Measurements from ENCODE around the gene G6PC1. TPM values are rescaled to one million over a fixed set of nuclear protein-coding genes. Genes with fewer than 3 reads are reported as not detected.
"Not testable (repeated sequence)": the region's sequence is repeated elsewhere in the genome, so short reads cannot be mapped to it uniquely, and the experiment has no call there.

Gene G6PC1
- total RNA-seq, 1 experiment from 2014 or later, result not detected

GRCh38 chr17:42855048-42855596 lies 45.5 kb upstream of the G6PC1 start:
- Histone ChIP-seq H3K9me3 (ENCODE audit: low read length) (no peaks in the 10 kb centered on the region), H3K9me2 (replicated peaks; ENCODE audit: insufficient read depth, low read length) (no peaks in the 10 kb centered on the region), H3K27me3 (ENCODE audit: low read length) (no peaks in the 10 kb centered on the region), H3K4me3 (ENCODE audit: low read length) (no peak overlapping the region), H4K20me1 (ENCODE audit: insufficient read depth, low read depth, low read length) (no peaks in the 10 kb centered on the region), H3K4me1 (ENCODE audit: low read length) (no peaks in the 10 kb centered on the region), H3K9ac (ENCODE audit: low read length) (no peak overlapping the region), H3K27ac (ENCODE audit: low read length) (no peak overlapping the region), H3K36me3 (ENCODE audit: insufficient read depth, low read length) (no peaks in the 10 kb centered on the region), H2AFZ (ENCODE audit: low read length) (no peak overlapping the region), H3K4me2 (ENCODE audit: low read depth, low read length, poor library complexity, severe bottlenecking) (no peak overlapping the region), H3K79me2 (ENCODE audit: low read length) (no peaks in the 10 kb centered on the region)
- no peak for DNase-seq

- not testable (repeated sequence) for H3K9me3 ChIP-seq (ENCODE audit: low read length); H4K20me1 ChIP-seq (ENCODE audit: insufficient read depth, low read depth, low read length); H3K4me2 ChIP-seq (ENCODE audit: low read depth, low read length, poor library complexity, severe bottlenecking); H3K9me2 ChIP-seq (replicated peaks; ENCODE audit: insufficient read depth, low read length); H3K36me3 ChIP-seq (ENCODE audit: insufficient read depth, low read length); H3K27me3 ChIP-seq (ENCODE audit: low read length); H3K79me2 ChIP-seq (ENCODE audit: low read length); H2AFZ ChIP-seq (ENCODE audit: low read length); DNase-seq; H3K4me1 ChIP-seq (ENCODE audit: low read length); H3K27ac ChIP-seq (ENCODE audit: low read length); H3K9ac ChIP-seq (ENCODE audit: low read length); H3K4me3 ChIP-seq (ENCODE audit: low read length)
These were observed 44.5 kb upstream of the G6PC1 start for GRCh38 chr17:42856093-42856492.

GRCh38 chr17:42856516-42856915 lies 44.1 kb upstream of the G6PC1 start:
- not testable (repeated sequence) for H3K4me1 ChIP-seq (ENCODE audit: low read length); H3K9ac ChIP-seq (ENCODE audit: low read length); H4K20me1 ChIP-seq (ENCODE audit: insufficient read depth, low read depth, low read length)

GRCh38 chr17:42857389-42857788 lies 43.2 kb upstream of the G6PC1 start:
- H2AFZ ChIP-seq (ENCODE audit: low read length), result no peak overlapping the region
- no peak overlapping the region for H3K27ac ChIP-seq (ENCODE audit: low read length)
- no peak overlapping the region for H3K4me3 ChIP-seq (ENCODE audit: low read length)
- no peaks in the 10 kb centered on the region for H3K27me3 ChIP-seq (ENCODE audit: low read length)
- H3K79me2 ChIP-seq (ENCODE audit: low read length), result no peaks in the 10 kb centered on the region
- no peaks in the 10 kb centered on the region for H3K9me2 ChIP-seq (replicated peaks; ENCODE audit: insufficient read depth, low read length)
- H3K4me1 ChIP-seq (ENCODE audit: low read length), result no peaks in the 10 kb centered on the region
- no peak overlapping the region for H3K9ac ChIP-seq (ENCODE audit: low read length)
- no peaks in the 10 kb centered on the region for H4K20me1 ChIP-seq (ENCODE audit: insufficient read depth, low read depth, low read length)
- no peaks in the 10 kb centered on the region for H3K36me3 ChIP-seq (ENCODE audit: insufficient read depth, low read length)
- no peak overlapping the region for H3K4me2 ChIP-seq (ENCODE audit: low read depth, low read length, poor library complexity, severe bottlenecking)
- no peaks in the 10 kb centered on the region for H3K9me3 ChIP-seq (ENCODE audit: low read length)
- DNase-seq, result no peak

More at GRCh38 chr17:42856516-42856915, 44.1 kb upstream of the G6PC1 start:
- H2AFZ ChIP-seq (ENCODE audit: low read length); H3K27me3 ChIP-seq (ENCODE audit: low read length); DNase-seq; H3K79me2 ChIP-seq (ENCODE audit: low read length); H3K36me3 ChIP-seq (ENCODE audit: insufficient read depth, low read length); H3K9me3 ChIP-seq (ENCODE audit: low read length); H3K27ac ChIP-seq (ENCODE audit: low read length); H3K4me2 ChIP-seq (ENCODE audit: low read depth, low read length, poor library complexity, severe bottlenecking); H3K9me2 ChIP-seq (replicated peaks; ENCODE audit: insufficient read depth, low read length); H3K4me3 ChIP-seq (ENCODE audit: low read length): not testable (repeated sequence)

GRCh38 chr17:42865638-42866094 lies 34.9 kb upstream of the G6PC1 start:
- no peaks in the 10 kb centered on the region for H3K4me1 ChIP-seq (ENCODE audit: low read length)
- H3K9me3 ChIP-seq (ENCODE audit: low read length), result no peaks in the 10 kb centered on the region
- no peaks in the 10 kb centered on the region for H3K36me3 ChIP-seq (ENCODE audit: insufficient read depth, low read length)
- H3K79me2 ChIP-seq (ENCODE audit: low read length), result no peaks in the 10 kb centered on the region
- H3K9ac ChIP-seq (ENCODE audit: low read length), result no peak overlapping the region
- H3K27me3 ChIP-seq (ENCODE audit: low read length), result no peaks in the 10 kb centered on the region
- H3K9me2 ChIP-seq (replicated peaks; ENCODE audit: insufficient read depth, low read length), result no peaks in the 10 kb centered on the region
- H2AFZ ChIP-seq (ENCODE audit: low read length), result no peak overlapping the region
- no peak for DNase-seq
- H3K4me3 ChIP-seq (ENCODE audit: low read length), result no peak overlapping the region
- no peaks in the 10 kb centered on the region for H4K20me1 ChIP-seq (ENCODE audit: insufficient read depth, low read depth, low read length)
- no peak overlapping the region for H3K27ac ChIP-seq (ENCODE audit: low read length)
- no peak overlapping the region for H3K4me2 ChIP-seq (ENCODE audit: low read depth, low read length, poor library complexity, severe bottlenecking)

GRCh38 chr17:42866216-42866615 lies 34.4 kb upstream of the G6PC1 start:
- no peaks in the 10 kb centered on the region for H3K27me3 ChIP-seq (ENCODE audit: low read length)
- H3K36me3 ChIP-seq (ENCODE audit: insufficient read depth, low read length), result no peaks in the 10 kb centered on the region
- H3K27ac ChIP-seq (ENCODE audit: low read length), result no peak overlapping the region
- no peak overlapping the region for H3K9ac ChIP-seq (ENCODE audit: low read length)
- H2AFZ ChIP-seq (ENCODE audit: low read length), result no peak overlapping the region
- no peaks in the 10 kb centered on the region for H3K4me1 ChIP-seq (ENCODE audit: low read length)
- no peaks in the 10 kb centered on the region for H4K20me1 ChIP-seq (ENCODE audit: insufficient read depth, low read depth, low read length)
- no peaks in the 10 kb centered on the region for H3K9me3 ChIP-seq (ENCODE audit: low read length)
- H3K4me3 ChIP-seq (ENCODE audit: low read length), result no peak overlapping the region
- H3K79me2 ChIP-seq (ENCODE audit: low read length), result no peaks in the 10 kb centered on the region
- DNase-seq, result no peak
- H3K4me2 ChIP-seq (ENCODE audit: low read depth, low read length, poor library complexity, severe bottlenecking), result no peak overlapping the region
- H3K9me2 ChIP-seq (replicated peaks; ENCODE audit: insufficient read depth, low read length), result no peaks in the 10 kb centered on the region

- H3K9me2 ChIP-seq (replicated peaks; ENCODE audit: insufficient read depth, low read length), result no peaks in the 10 kb centered on the region
- H2AFZ ChIP-seq (ENCODE audit: low read length), result no peak overlapping the region
- no peak overlapping the region for H3K4me2 ChIP-seq (ENCODE audit: low read depth, low read length, poor library complexity, severe bottlenecking)
- no peak for DNase-seq
- no peak overlapping the region for H3K27ac ChIP-seq (ENCODE audit: low read length)
- H3K36me3 ChIP-seq (ENCODE audit: insufficient read depth, low read length), result no peaks in the 10 kb centered on the region
- H3K79me2 ChIP-seq (ENCODE audit: low read length), result no peaks in the 10 kb centered on the region
- H3K9ac ChIP-seq (ENCODE audit: low read length), result no peak overlapping the region
- H3K27me3 ChIP-seq (ENCODE audit: low read length), result no peaks in the 10 kb centered on the region
- H3K4me3 ChIP-seq (ENCODE audit: low read length), result no peak overlapping the region
- no peaks in the 10 kb centered on the region for H3K9me3 ChIP-seq (ENCODE audit: low read length)
- H3K4me1 ChIP-seq (ENCODE audit: low read length), result no peaks in the 10 kb centered on the region
- no peaks in the 10 kb centered on the region for H4K20me1 ChIP-seq (ENCODE audit: insufficient read depth, low read depth, low read length)
These were observed 33.7 kb upstream of the G6PC1 start for GRCh38 chr17:42866631-42867575.

GRCh38 chr17:42867694-42868261 lies 32.8 kb upstream of the G6PC1 start:
- not testable (repeated sequence) for H3K27me3 ChIP-seq (ENCODE audit: low read length); H3K36me3 ChIP-seq (ENCODE audit: insufficient read depth, low read length); H3K4me2 ChIP-seq (ENCODE audit: low read depth, low read length, poor library complexity, severe bottlenecking); H3K79me2 ChIP-seq (ENCODE audit: low read length); H3K27ac ChIP-seq (ENCODE audit: low read length); H2AFZ ChIP-seq (ENCODE audit: low read length); H4K20me1 ChIP-seq (ENCODE audit: insufficient read depth, low read depth, low read length); H3K4me3 ChIP-seq (ENCODE audit: low read length); DNase-seq; H3K9me3 ChIP-seq (ENCODE audit: low read length); H3K4me1 ChIP-seq (ENCODE audit: low read length); H3K9ac ChIP-seq (ENCODE audit: low read length); H3K9me2 ChIP-seq (replicated peaks; ENCODE audit: insufficient read depth, low read length)

Measured in Karpas-422 (cell line).